Stimulated activated CD4-positive, alpha-beta T cell treated with anti-CD3 and anti-CD28 coated beads, Interleukin-15, amount 100 ng/mL, for 48 hours (primary cell): ENCODE measurements around the gene AKR1C3.
"Not testable (repeated sequence)": the region's sequence is repeated elsewhere in the genome, so short reads cannot be mapped to it uniquely, and the experiment has no call there.

Experiments
- DNase-seq, 2 donors: peaks; one replicate each; pipeline ENCODE4 v3.0.0-alpha.2; 2020; ENCODE audit warnings: low read depth in 2 of 2

AKR1C3 gene

DNA sequence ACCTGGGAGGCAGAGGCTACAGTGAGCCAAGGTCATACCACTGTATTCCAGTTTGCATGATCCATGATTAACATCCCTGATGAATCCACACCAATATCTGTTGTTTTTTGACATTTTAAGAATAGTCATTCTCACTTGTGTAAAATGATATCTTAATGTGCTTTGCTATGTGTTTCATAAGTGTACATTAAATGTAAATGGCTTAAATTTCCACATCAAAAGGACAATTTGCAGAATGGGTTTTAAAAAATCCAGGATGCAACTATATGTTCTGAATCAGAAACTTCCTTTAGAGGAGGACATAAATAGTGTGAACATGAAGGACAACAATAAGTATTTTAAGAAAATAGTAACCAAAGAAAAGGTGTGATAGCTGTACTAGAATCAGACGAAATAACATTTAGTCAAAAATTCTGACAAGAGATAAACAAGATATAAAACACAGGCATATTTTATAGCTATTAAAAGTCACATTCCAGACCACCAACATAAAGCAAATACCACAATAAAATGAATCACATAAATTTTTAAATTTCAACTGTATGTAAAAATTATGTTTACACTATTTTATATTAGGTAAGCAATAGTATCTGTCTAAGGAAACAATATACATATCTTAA is 42.4 kb downstream of the AKR1C3 start:
- no peak for DNase-seq

DNA sequence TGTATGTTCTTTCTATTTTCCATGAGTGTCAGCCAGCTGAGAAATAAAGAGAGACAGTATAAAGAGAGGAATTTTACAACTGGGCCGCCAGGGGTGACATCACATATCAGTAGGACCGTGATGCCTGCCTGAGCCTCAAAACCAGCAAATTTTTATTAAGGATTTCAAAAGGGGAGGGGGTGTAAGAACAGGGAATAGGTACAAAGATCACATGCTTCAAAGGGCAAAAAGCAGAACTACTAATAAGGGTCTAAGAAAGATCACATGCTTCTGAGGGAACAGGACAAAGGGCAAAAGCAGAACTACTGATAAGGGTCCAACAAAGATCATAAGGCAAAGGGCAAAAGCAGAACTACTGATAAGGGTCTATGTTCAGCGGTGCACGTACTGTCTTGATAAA is 43.5 kb downstream of the AKR1C3 start:
- not testable (repeated sequence) for DNase-seq

DNA sequence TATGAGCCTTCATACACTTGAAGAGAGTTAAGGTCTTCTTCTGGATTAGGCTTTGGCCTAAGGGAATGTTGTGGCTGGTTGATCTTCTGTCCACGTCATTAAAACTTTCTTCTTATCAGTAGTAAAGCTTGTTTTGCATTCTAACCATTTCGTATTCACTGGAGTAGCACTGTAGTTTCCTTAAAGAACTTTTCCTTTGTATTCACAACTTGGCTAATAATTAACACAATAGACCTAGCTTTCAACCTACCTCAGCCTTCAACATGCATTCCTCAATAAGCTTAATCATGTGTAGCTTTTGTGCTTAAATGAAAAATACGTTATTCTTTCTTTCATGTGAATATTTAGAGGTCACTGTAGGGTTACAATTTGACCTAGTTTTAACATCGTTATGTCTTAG is 48.0 kb downstream of the AKR1C3 start:
- no peak for DNase-seq

DNA sequence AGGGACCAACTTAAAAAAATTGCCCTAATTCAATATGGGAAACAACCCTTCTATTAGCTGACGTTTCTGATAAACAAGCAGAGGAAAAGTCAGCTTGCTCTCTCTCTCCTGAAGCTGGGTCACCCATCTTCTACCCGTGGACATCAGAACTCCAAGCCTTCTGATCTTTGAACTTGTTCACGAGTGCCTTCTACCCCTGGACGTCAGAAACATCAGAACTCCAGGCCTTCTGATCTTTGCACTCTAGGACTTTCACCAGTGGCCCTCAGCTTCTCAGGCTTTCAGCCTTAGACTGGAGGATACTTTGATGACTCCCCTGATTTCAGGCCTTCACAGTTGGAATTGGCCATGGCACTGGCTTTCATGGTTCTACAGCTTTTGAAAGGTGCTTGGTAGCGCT is 48.9 kb downstream of the AKR1C3 start:
- no peak for DNase-seq

DNA sequence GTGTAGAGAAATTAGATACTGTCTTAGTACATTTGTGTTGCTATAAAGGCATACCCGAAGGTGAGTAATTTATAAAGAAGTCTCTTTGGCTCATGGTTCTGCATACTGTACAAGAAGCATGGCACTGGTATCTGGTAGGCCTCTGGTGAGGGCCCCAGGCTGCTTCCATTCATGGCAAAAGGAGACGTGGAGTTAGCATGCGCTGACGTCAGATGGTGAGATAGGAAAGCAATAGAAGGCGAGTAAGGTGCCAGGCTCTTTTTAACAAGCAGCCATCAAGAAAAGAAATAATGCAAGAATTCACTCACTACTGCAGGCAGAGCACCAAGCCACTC is 52.7 kb downstream of the AKR1C3 start:
- DNase-seq = no peak

DNA sequence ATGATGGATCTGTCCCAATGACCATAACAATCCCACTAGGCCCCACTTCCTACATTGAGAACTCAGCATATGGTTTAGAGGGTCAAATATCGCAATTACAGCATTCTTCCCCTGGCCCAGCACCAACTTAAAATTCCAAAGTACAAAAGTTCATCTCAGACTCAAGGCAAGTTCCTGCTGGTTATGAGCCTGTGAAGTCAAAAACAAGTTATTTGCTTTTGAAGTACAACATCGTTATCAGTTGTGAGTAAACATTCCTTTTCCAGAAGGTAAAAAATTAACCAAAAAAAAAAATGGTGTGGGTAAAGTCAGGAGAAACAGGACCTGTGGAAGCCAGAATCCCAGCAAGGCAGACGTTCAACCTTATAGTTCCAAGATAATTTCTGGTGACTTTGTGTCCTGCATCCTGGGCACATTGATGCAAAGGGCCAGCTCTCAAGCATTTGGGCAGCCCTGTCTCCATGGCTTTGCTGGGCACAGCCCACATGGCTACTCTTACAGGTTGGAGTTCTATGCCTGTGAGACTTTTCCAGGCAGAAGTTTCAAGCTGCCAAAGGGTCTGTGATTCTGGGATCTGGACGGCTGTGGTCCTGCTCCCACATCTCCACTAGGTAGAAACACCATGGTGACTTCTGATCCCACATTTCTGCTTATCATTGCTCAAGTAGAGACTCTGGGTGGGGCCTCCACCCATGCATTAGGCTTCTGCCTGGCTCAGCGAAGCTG is 53.2 kb downstream of the AKR1C3 start:
- DNase-seq = no peak

DNA sequence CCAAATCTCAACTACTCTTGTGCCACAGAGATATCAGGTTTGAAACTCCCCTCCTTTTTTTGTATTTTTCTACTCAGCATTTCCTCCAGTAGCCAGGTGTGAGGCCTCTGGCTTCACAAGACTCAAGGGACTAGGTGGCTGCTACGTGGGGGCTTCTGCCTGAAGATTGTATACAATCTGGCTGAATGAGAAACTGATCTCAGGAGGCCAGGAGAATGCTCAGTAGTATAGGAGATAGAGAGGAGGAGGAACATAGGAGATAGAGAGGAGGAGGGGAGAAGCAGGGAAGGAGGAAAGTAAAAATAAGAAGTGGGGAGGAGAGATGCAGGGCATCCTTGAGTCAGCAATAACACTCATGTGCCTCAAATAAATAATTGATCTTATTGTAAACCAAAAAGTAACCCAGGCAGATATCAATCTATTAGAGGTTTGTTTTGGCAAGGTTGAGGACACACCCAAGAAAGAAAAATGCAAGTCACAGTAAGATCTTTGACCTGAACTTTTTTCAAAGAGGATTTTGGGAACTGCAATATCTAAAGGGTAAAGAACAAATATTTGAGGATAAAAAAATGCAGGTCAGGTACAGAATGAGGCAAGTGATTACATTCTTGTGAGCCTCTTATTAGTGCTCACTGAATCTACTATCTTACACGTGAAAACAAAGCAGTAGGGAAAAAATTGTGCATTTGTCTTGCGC is 53.9 kb downstream of the AKR1C3 start:
- no peak for DNase-seq

DNA sequence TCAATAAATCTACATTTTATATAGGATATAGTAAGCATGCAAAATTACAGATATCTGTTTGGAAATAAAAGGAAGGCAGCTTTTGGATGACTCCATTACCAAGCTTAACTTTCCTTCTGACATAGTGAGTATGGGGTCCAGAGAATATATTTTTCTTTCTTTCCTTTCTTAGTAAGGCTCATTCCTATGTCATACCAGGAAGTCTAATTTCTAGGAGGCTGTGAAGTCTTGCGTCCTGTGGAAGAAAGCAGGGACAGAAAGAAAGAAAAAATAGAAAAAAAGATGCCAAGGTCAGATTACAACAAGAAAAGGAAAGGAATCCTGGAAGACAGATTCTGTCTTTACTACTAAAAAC is 54.4 kb downstream of the AKR1C3 start:
- no peak for DNase-seq

DNA sequence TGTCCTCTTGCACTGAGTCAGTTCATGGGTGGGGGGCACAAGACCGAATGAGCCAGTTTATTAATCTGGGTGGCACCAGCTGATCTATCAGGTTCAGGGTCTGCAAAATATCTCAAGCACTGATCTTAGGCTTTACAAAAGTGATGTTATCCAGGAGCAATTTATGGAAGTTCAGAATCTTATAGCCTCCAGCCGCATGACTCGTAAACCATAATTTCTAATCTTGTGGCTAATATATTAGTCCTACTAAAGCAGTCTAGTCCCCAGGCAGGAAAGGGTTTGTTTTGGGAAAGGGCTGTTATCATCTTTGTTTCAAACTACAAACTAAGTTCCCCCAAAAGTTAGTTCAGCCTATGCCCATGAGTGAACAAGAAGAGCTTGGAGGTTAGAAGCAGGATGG is 56.9 kb downstream of the AKR1C3 start:
- DNase-seq = no peak

DNA sequence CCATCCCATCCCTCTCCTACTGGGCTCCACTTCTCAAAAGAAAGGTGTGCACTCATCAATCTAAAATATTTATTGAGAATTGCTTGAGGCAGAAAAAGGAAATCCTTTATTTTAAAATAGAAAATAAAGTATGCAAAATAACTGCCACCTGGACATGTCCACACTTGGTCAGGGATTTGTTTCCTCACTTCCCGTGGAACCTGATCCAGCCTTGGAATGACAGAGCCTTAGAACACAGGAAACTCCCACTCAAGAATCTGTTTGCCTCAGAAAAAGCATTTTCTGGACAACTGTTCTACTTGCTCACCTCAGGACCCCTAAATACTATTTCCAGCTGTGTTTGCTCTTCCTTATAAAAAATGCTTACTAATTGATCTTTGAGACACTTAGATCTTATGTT is 61.7 kb downstream of the AKR1C3 start:
- no peak for DNase-seq
